ENCODE measurements around the gene CD9. TPM values are rescaled to one million over a fixed set of nuclear protein-coding genes. Genes with fewer than 3 reads are reported as not detected.

CD9 gene
- total and polyA plus RNA-seq, 2 donors (not counting 1 experiment from before 2014, with no cell fraction given), result 520 to 856 TPM

DNA sequence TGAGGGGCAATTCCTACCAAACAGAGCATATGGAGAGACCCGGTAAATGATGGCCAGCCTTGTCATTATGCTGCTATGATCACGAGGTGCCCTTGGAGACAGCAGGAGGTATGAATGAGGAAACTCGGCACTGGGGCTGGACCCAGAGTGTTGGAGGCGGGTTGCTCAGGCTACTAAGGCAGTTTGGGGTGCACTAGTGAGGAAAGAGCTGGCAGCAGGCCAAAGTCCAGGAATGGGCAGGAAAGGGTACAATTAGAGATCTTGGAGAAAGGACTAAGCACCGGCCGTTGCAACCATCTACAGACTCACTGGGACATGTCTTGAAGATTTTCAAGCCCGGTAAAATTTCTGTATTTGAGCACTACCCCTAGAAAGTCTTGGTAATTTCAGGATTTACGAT is 54.3 kb downstream of the CD9 start:
- Histone ChIP-seq H3K4me1 (ENCODE audit: control insufficient read depth, extremely low read depth, insufficient read depth, low read length) (no peaks in the 10 kb centered on the region), H3K4me3 (replicated peaks in 1 of 4; ENCODE audit: control extremely low read depth in 1 of 4, insufficient read depth in 1 of 4, low read depth in 3 of 4, low read length in 4 of 4) (no peak overlapping the region), H2AFZ (ENCODE audit: low read length) (no peak overlapping the region), H3K36me3 (ENCODE audit: control insufficient read depth, insufficient read depth, low read length) (no peaks in the 10 kb centered on the region), H3K4me2 (ENCODE audit: extremely low read depth, insufficient read depth, low read length) (no peak overlapping the region), H3K9ac (ENCODE audit: insufficient read depth, low read length) (no peak overlapping the region), H3K27ac (ENCODE audit: insufficient read depth, low read length) (no peak overlapping the region), H3K79me2 (ENCODE audit: control insufficient read depth, insufficient read depth, low read length) (no peaks in the 10 kb centered on the region), H4K20me1 (ENCODE audit: control insufficient read depth, extremely low read depth, insufficient read depth, low read length) (no peaks in the 10 kb centered on the region), H3K9me3 (ENCODE audit: control insufficient read depth, insufficient read depth, low read depth, low read length) (no peaks in the 10 kb centered on the region), H3K27me3 (ENCODE audit: control insufficient read depth, insufficient read depth, low read length) (peaks cover 8% of the 10 kb centered on the region)
- DNase-seq (ENCODE audit: low read depth in 2 of 2), result no peak
- TF ChIP-seq, protein P1, sequence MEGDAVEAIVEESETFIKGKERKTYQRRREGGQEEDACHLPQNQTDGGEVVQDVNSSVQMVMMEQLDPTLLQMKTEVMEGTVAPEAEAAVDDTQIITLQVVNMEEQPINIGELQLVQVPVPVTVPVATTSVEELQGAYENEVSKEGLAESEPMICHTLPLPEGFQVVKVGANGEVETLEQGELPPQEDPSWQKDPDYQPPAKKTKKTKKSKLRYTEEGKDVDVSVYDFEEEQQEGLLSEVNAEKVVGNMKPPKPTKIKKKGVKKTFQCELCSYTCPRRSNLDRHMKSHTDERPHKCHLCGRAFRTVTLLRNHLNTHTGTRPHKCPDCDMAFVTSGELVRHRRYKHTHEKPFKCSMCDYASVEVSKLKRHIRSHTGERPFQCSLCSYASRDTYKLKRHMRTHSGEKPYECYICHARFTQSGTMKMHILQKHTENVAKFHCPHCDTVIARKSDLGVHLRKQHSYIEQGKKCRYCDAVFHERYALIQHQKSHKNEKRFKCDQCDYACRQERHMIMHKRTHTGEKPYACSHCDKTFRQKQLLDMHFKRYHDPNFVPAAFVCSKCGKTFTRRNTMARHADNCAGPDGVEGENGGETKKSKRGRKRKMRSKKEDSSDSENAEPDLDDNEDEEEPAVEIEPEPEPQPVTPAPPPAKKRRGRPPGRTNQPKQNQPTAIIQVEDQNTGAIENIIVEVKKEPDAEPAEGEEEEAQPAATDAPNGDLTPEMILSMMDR (conservative IDR thresholded peaks at IDR 0.05 in 1 of 2, IDR thresholded peaks at IDR 0.05 in 1 of 2; ENCODE audit: low read depth in 1 of 2, low read length in 2 of 2), result no peak
- TF ChIP-seq EZH2 (IDR thresholded peaks at IDR 0.05; ENCODE audit: low read length, missing control alignments), result no peak

- no peaks in the 10 kb centered on the region for H3K36me3 ChIP-seq (ENCODE audit: control insufficient read depth, insufficient read depth, low read length)
- no peak overlapping the region for H3K27ac ChIP-seq (ENCODE audit: insufficient read depth, low read length)
- no peak for DNase-seq (ENCODE audit: low read depth in 2 of 2)
- no peaks in the 10 kb centered on the region for H3K4me1 ChIP-seq (ENCODE audit: control insufficient read depth, extremely low read depth, insufficient read depth, low read length)
- H3K27me3 ChIP-seq (ENCODE audit: control insufficient read depth, insufficient read depth, low read length), result peaks cover 2% of the 10 kb centered on the region
- TF ChIP-seq EZH2 (IDR thresholded peaks at IDR 0.05; ENCODE audit: low read length, missing control alignments), result no peak
- TF ChIP-seq, protein P1 (conservative IDR thresholded peaks at IDR 0.05 in 1 of 2, IDR thresholded peaks at IDR 0.05 in 1 of 2; ENCODE audit: low read depth in 1 of 2, low read length in 2 of 2), result no peak
- H3K9me3 ChIP-seq (ENCODE audit: control insufficient read depth, insufficient read depth, low read depth, low read length), result no peaks in the 10 kb centered on the region
- H3K4me3 ChIP-seq (replicated peaks in 1 of 4; ENCODE audit: control extremely low read depth in 1 of 4, insufficient read depth in 1 of 4, low read depth in 3 of 4, low read length in 4 of 4), result no peak overlapping the region
- H3K4me2 ChIP-seq (ENCODE audit: extremely low read depth, insufficient read depth, low read length), result no peak overlapping the region
- H3K9ac ChIP-seq (ENCODE audit: insufficient read depth, low read length), result no peak overlapping the region
- no peaks in the 10 kb centered on the region for H4K20me1 ChIP-seq (ENCODE audit: control insufficient read depth, extremely low read depth, insufficient read depth, low read length)
- no peak overlapping the region for H2AFZ ChIP-seq (ENCODE audit: low read length)
- H3K79me2 ChIP-seq (ENCODE audit: control insufficient read depth, insufficient read depth, low read length), result no peaks in the 10 kb centered on the region
Measured at GRCh38 chr12:6257007-6257406, 56.8 kb downstream of the CD9 start.

- Histone ChIP-seq H4K20me1 (ENCODE audit: control insufficient read depth, extremely low read depth, insufficient read depth, low read length) (no peaks in the 10 kb centered on the region), H3K4me2 (ENCODE audit: extremely low read depth, insufficient read depth, low read length) (no peak overlapping the region), H3K4me1 (ENCODE audit: control insufficient read depth, extremely low read depth, insufficient read depth, low read length) (no peaks in the 10 kb centered on the region), H2AFZ (ENCODE audit: low read length) (no peak overlapping the region), H3K9me3 (ENCODE audit: control insufficient read depth, insufficient read depth, low read depth, low read length) (no peaks in the 10 kb centered on the region), H3K27ac (ENCODE audit: insufficient read depth, low read length) (no peak overlapping the region), H3K79me2 (ENCODE audit: control insufficient read depth, insufficient read depth, low read length) (no peaks in the 10 kb centered on the region), H3K4me3 (replicated peaks in 1 of 4; ENCODE audit: control extremely low read depth in 1 of 4, insufficient read depth in 1 of 4, low read depth in 3 of 4, low read length in 4 of 4) (no peak overlapping the region), H3K36me3 (ENCODE audit: control insufficient read depth, insufficient read depth, low read length) (no peaks in the 10 kb centered on the region), H3K9ac (ENCODE audit: insufficient read depth, low read length) (no peak overlapping the region), H3K27me3 (ENCODE audit: control insufficient read depth, insufficient read depth, low read length) (no peaks in the 10 kb centered on the region)
- TF ChIP-seq EZH2 (IDR thresholded peaks at IDR 0.05; ENCODE audit: low read length, missing control alignments), result no peak
- TF ChIP-seq, protein P1 (conservative IDR thresholded peaks at IDR 0.05 in 1 of 2, IDR thresholded peaks at IDR 0.05 in 1 of 2; ENCODE audit: low read depth in 1 of 2, low read length in 2 of 2), result no peak
- no peak for DNase-seq (ENCODE audit: low read depth in 2 of 2)
Measured at GRCh38 chr12:6262211-6262610, 62.0 kb downstream of the CD9 start.

Data from fibroblast of lung (primary cell).